ENCODE data around the gene RASGEF1C.

Gene RASGEF1C

DNA sequence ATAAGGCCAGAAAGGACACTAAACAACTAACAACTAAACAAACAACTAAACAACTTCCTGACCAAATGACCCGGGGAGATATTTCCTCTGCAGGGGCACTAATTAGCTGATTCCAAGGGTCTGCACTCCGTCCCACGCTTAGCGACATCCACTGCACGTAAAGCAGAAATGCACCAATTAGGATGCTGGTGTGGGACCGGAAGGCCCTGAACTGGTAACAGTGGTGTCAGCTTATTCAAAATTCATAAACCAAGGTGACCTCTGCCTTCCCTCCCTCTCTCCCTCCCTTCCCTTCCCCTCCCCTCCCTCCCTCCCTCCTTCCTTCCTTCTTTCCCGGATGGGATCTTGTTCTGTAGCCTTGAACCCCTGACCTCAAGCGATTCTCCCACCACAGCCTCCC, 9.6 kb downstream of the RASGEF1C start:
- H3K4me1 ChIP-seq (ENCODE audit: control insufficient read depth, insufficient read depth, low read length), result no peaks in the 10 kb centered on the region
- H3K27me3 ChIP-seq (ENCODE audit: control insufficient read depth, insufficient read depth, low read length), result no peaks in the 10 kb centered on the region
- H3K4me3 ChIP-seq (ENCODE audit: low read depth, low read length), result no peak overlapping the region
- no peaks in the 10 kb centered on the region for H3K9me3 ChIP-seq (ENCODE audit: control insufficient read depth, insufficient read depth, low read depth, low read length)
- H3K27ac ChIP-seq (ENCODE audit: low read depth, low read length), result no peak overlapping the region
- H3K9ac ChIP-seq (ENCODE audit: low read length), result no peak overlapping the region
- no peaks in the 10 kb centered on the region for H3K36me3 ChIP-seq (ENCODE audit: control insufficient read depth, insufficient read depth, low read length)

DNA sequence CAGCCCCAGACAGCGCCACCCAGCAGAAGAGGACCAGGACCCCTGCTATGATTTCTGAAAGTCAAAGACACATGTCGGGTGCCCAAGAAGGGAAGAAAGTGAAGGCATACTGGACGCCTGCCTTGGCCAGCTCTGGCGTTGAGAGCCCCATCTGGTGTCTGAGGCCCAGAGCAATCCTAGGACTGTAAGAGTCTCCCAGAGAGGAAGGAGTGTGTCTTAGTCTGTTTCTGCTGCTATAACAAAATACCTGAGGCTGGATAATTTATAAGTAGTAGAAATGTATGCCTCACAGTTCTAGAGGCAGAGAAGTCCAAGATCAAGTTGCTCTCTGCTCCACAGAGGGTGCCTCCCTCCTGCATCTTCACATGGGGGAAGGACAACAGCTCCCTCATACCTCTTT, 10.8 kb downstream of the RASGEF1C start:
- Histone ChIP-seq H3K9me3 (ENCODE audit: control insufficient read depth, insufficient read depth, low read depth, low read length) (no peaks in the 10 kb centered on the region), H3K4me1 (ENCODE audit: control insufficient read depth, insufficient read depth, low read length) (no peaks in the 10 kb centered on the region), H3K27me3 (ENCODE audit: control insufficient read depth, insufficient read depth, low read length) (no peaks in the 10 kb centered on the region), H3K36me3 (ENCODE audit: control insufficient read depth, insufficient read depth, low read length) (no peaks in the 10 kb centered on the region), H3K27ac (ENCODE audit: low read depth, low read length) (no peak overlapping the region), H3K4me3 (ENCODE audit: low read depth, low read length) (no peak overlapping the region), H3K9ac (ENCODE audit: low read length) (no peak overlapping the region)

DNA sequence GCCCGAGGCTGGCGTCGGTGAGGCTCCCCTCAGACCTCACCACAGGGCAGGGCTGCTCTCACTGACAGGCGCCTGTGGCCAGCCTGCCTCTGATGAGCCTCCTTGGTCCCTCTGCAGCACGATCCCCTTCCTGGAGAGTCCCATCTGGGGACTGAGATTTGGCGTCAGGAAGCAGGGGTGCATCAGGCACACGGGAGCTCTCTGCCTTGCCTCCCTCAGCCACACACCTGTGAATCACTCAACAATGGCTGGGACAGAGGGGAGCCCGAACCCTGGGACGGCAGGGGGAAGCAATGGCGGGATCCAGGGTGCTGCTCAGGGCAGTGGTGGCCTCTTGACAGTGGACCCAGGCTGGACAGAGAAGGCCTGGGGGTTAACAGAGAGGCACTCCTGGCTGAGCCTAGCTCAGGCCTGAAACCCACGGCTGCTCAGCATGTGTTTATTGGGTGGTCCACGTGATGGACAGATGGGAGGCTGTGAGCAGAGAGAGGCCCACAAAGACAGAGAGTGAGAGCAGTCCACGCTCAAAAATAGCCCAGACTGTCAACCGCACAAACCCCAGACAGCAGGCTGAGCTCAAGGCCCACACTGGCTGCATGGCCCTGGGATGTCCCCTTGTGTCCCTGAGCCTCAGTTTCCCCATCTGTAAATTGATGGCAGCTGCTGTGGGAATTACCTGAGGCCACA, 11.9 kb downstream of the RASGEF1C start:
- H3K36me3 ChIP-seq (ENCODE audit: control insufficient read depth, insufficient read depth, low read length), result no peaks in the 10 kb centered on the region
- no peak overlapping the region for H3K9ac ChIP-seq (ENCODE audit: low read length)
- H3K9me3 ChIP-seq (ENCODE audit: control insufficient read depth, insufficient read depth, low read depth, low read length), result no peaks in the 10 kb centered on the region
- no peaks in the 10 kb centered on the region for H3K27me3 ChIP-seq (ENCODE audit: control insufficient read depth, insufficient read depth, low read length)
- H3K4me3 ChIP-seq (ENCODE audit: low read depth, low read length), result no peak overlapping the region
- no peaks in the 10 kb centered on the region for H3K4me1 ChIP-seq (ENCODE audit: control insufficient read depth, insufficient read depth, low read length)
- no peak overlapping the region for H3K27ac ChIP-seq (ENCODE audit: low read depth, low read length)

DNA sequence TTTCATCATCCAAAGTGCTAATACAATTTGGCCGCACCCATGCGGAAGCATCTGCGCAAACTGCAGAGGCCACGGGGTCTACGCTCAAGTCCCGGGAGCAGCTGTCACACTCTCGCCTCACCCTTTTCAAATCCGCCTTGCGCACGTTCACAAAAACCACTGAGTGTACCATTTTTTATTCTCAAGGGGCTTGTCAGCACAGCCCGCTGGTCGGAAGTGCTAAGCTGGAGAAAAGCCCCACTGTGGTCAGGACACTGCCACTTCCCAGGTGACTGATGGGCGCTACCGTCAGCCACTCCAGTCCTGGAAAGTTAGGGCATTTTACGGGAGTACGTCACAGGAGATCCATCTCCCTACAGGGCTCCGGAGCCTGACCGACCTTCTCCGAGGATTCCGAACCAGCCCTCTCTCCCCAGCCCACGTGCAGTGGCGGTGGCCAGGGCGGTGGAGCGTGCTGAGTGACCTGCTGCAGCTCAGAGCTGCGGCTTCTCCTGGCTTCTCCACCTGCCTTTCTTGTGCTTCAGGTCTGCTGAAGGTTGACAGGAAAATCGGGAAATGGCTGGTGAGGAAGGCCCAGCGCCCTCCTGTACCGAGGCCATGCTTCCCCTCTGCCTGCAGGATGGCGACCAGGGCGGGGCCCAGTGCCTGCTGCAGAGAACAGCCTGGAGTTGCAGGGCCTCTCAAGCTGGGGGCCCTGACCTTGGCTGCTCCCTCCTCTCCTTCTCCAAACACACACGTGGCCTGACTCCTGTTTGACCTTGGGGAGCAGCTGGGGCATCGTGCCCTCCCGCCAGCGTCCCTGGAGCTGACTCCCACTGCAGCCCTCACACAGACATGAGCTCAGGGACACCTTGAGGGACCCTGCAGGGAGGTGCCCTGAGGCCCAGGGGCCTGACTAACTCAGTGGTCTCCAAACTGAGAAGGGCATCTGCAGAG, 14.3 kb downstream of the RASGEF1C start:
- Histone ChIP-seq H3K27ac (ENCODE audit: low read depth, low read length) (no peak overlapping the region), H3K9me3 (ENCODE audit: control insufficient read depth, insufficient read depth, low read depth, low read length) (peaks cover 6% of the 10 kb centered on the region; the same call in 1 of the 2 replicates), H3K4me1 (ENCODE audit: control insufficient read depth, insufficient read depth, low read length) (no peaks in the 10 kb centered on the region), H3K4me3 (ENCODE audit: low read depth, low read length) (no peak overlapping the region), H3K36me3 (ENCODE audit: control insufficient read depth, insufficient read depth, low read length) (no peaks in the 10 kb centered on the region), H3K9ac (ENCODE audit: low read length) (no peak overlapping the region), H3K27me3 (ENCODE audit: control insufficient read depth, insufficient read depth, low read length) (no peaks in the 10 kb centered on the region)

DNA sequence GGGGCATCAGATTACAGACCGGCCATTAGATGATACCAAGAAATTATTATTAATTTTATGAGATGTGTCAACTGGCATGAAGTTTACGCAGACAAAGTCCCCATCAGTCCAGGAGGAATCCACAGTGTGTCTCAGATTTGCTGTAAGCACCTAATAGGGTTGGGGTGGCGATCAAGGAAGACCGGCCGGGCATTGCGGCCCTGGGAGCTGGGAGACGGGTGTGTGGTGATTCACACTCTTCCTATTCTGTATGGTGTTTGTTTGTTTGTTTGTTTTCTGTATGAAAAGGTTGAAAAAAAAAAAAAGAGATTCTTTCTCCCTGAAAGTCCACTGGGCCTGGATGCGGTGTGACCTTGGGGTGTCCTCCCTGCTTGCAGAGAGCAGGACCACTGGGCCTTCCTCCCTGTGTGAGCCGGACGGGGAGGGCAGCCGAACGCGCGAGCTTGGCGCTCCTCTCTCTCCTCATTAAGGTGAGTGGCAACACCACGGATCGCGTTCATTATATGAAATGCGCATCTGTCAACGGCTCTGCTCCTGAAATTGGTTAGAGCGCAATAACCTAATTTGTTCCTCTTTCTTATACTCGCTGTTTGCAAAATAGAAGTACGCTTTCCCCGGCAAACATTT, 15.1 kb downstream of the RASGEF1C start:
- no peaks in the 10 kb centered on the region for H3K36me3 ChIP-seq (ENCODE audit: control insufficient read depth, insufficient read depth, low read length)

DNA sequence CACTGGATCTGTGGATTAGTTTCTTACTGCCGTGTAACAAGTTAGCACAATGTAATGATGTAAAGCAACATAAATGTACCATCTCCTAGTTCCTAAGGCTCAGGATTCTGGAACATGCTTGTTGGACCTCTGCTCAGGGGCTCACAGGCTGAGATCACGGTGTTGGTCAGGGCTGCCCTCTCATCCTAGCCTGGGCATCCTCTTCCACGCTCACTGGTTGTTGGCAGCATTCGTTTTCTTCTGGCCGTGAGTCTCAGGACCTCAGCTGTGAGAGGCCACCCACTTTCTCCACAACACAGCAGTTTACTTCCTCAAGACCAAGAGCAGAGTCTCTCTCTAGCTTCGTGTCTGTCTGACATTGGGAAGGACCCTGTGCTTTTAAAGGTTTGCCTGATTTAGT, 17.3 kb downstream of the RASGEF1C start:
- Histone ChIP-seq H3K4me3 (ENCODE audit: low read depth, low read length) (no peak overlapping the region), H3K9ac (ENCODE audit: low read length) (no peak overlapping the region), H3K27ac (ENCODE audit: low read depth, low read length) (no peak overlapping the region), H3K4me1 (ENCODE audit: control insufficient read depth, insufficient read depth, low read length) (no peaks in the 10 kb centered on the region), H3K27me3 (ENCODE audit: control insufficient read depth, insufficient read depth, low read length) (no peaks in the 10 kb centered on the region), H3K36me3 (ENCODE audit: control insufficient read depth, insufficient read depth, low read length) (no peaks in the 10 kb centered on the region), H3K9me3 (ENCODE audit: control insufficient read depth, insufficient read depth, low read depth, low read length) (peaks cover 15% of the 10 kb centered on the region)

More for the DNA sequence above, 15.1 kb downstream of the RASGEF1C start:
- Histone ChIP-seq H3K9ac (ENCODE audit: low read length) (no peak overlapping the region), H3K27ac (ENCODE audit: low read depth, low read length) (no peak overlapping the region), H3K9me3 (ENCODE audit: control insufficient read depth, insufficient read depth, low read depth, low read length) (peaks cover 6% of the 10 kb centered on the region; the same call in 1 of the 2 replicates), H3K4me3 (ENCODE audit: low read depth, low read length) (no peak overlapping the region), H3K27me3 (ENCODE audit: control insufficient read depth, insufficient read depth, low read length) (no peaks in the 10 kb centered on the region), H3K4me1 (ENCODE audit: control insufficient read depth, insufficient read depth, low read length) (no peaks in the 10 kb centered on the region)

DNA sequence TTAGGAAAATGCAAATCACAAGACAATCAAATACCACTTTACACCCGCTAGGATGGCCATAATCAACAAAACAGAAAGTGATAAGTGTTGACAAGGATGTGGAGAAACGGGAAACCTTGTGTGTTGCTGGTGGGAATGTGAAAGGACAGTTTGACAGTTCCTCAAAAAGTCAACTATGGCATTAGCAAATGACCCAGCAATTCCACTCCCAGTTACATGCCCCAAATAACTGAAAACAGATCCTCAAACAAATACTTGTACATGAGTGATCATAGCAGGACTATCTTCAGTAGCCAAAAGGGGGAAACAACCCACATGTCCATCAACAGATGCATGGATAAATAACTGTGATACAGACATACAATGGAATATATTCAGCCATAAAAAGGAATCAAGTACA, 21.2 kb downstream of the RASGEF1C start:
- Histone ChIP-seq H3K27me3 (ENCODE audit: control insufficient read depth, insufficient read depth, low read length) (no peaks in the 10 kb centered on the region), H3K27ac (ENCODE audit: low read depth, low read length) (no peak overlapping the region), H3K4me1 (ENCODE audit: control insufficient read depth, insufficient read depth, low read length) (no peaks in the 10 kb centered on the region), H3K9me3 (ENCODE audit: control insufficient read depth, insufficient read depth, low read depth, low read length) (peaks cover 16% of the 10 kb centered on the region), H3K4me3 (ENCODE audit: low read depth, low read length) (no peak overlapping the region), H3K36me3 (ENCODE audit: control insufficient read depth, insufficient read depth, low read length) (no peaks in the 10 kb centered on the region), H3K9ac (ENCODE audit: low read length) (no peak overlapping the region)

DNA sequence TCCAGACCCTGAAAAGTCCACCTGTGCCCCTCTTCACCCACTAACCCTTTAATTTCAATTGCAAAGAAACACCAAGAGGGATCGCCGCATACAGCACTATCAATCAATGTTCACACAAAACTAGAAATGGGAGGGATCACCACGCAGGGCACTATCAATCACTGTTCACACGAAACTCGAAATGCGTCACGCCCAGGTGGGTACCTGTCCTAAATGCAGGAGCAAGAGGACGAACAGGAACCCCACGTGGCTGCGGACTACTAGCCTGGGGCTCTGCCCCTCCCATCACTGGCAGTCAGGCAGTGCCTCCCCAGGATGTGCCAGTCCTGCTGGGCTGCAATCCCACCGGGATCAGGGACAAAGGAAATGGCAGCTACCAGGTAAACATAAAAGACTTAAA, 28.2 kb downstream of the RASGEF1C start:
- Histone ChIP-seq H3K27me3 (ENCODE audit: control insufficient read depth, insufficient read depth, low read length) (no peaks in the 10 kb centered on the region), H3K4me1 (ENCODE audit: control insufficient read depth, insufficient read depth, low read length) (peaks cover 9% of the 10 kb centered on the region; the same call in 1 of the 2 replicates), H3K4me3 (ENCODE audit: low read depth, low read length) (no peak overlapping the region), H3K27ac (ENCODE audit: low read depth, low read length) (no peak overlapping the region), H3K36me3 (ENCODE audit: control insufficient read depth, insufficient read depth, low read length) (no peaks in the 10 kb centered on the region), H3K9ac (ENCODE audit: low read length) (no peak overlapping the region), H3K9me3 (ENCODE audit: control insufficient read depth, insufficient read depth, low read depth, low read length) (no peaks in the 10 kb centered on the region)

DNA sequence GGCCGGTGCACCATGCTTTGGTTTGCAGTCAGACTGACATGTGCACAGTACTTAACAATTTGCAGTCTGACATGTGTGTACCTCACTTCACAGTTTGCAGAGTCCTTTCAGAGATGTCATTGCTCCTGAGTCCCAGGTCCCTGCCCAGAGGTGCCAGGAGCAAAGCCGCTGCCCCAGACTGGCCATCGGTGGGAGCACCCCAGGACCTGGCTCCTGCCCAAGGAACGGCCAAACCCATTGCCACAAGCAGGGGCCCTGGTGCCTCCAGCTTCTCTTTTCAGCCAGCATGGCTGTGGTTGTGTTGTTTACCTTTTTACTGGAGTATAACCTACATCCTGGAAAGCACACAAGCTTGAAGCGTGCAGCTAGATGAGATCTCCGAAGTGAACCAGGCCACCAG, 28.6 kb downstream of the RASGEF1C start:
- Histone ChIP-seq H3K36me3 (ENCODE audit: control insufficient read depth, insufficient read depth, low read length) (no peaks in the 10 kb centered on the region), H3K9me3 (ENCODE audit: control insufficient read depth, insufficient read depth, low read depth, low read length) (no peaks in the 10 kb centered on the region), H3K9ac (ENCODE audit: low read length) (no peak overlapping the region), H3K27ac (ENCODE audit: low read depth, low read length) (no peak overlapping the region), H3K4me3 (ENCODE audit: low read depth, low read length) (no peak overlapping the region), H3K27me3 (ENCODE audit: control insufficient read depth, insufficient read depth, low read length) (no peaks in the 10 kb centered on the region), H3K4me1 (ENCODE audit: control insufficient read depth, insufficient read depth, low read length) (peaks cover 9% of the 10 kb centered on the region; the same call in 1 of the 2 replicates)

DNA sequence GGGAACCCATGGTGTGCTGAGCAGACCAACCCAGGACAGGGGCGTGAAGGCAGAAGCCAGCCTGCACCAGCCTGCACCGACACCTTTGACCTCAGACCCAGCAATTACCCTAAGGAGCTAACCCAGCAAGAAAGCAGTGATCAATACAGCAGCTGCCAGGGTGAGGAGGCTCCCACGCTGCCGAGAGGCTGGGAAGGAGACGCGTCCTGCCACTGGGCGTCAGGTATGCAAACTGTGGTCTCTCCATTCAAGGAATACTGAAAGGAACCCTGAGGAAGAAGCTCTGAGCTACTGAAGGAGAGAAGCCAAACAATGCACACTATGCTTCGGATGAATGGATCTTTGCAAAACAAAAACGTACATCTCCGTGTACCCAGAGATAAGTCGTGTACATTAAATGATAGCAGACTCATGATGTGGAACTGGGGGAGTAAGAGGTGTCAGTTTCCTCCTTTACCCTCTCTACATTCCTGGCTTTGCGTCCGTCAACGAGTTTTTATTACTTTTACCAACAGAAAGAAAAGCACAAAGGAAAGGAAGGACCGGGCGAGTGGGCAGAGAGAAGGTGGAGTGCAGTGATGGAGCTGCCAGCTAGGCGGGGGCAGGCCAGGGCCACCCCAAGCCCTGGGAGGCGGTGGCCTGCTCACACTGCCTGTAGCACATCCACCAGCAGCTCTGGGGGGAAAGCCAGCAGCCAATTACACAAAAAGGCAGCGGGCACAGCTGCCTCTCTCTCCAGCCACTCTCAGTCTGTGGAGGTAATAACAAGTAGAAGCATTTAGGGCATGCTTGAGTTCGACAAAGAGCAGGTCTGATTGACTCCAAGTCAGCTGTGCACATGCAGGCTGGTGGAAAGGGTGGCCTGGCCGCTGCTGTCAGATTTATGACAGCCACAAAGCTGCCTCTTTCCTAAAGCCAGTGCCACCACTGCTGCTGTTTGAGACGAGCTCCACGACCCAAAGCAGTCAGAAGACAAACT, 29.3 kb downstream of the RASGEF1C start:
- Histone ChIP-seq H3K4me3 (ENCODE audit: low read depth, low read length) (no peak overlapping the region), H3K36me3 (ENCODE audit: control insufficient read depth, insufficient read depth, low read length) (no peaks in the 10 kb centered on the region), H3K27ac (ENCODE audit: low read depth, low read length) (no peak overlapping the region), H3K4me1 (ENCODE audit: control insufficient read depth, insufficient read depth, low read length) (peaks cover 9% of the 10 kb centered on the region; the same call in 1 of the 2 replicates), H3K9ac (ENCODE audit: low read length) (no peak overlapping the region), H3K9me3 (ENCODE audit: control insufficient read depth, insufficient read depth, low read depth, low read length) (no peaks in the 10 kb centered on the region), H3K27me3 (ENCODE audit: control insufficient read depth, insufficient read depth, low read length) (no peaks in the 10 kb centered on the region)
